Upper lobe of right lung (tissue), 1 donor: Measurements from ENCODE around the gene AP3S2. TPM values are rescaled to one million over a fixed set of nuclear protein-coding genes. Genes with fewer than 3 reads are reported as not detected.

Experiments
- ATAC-seq: fragments of 200-7000 bp; cut with Tn5 transposase; one replicate; pipeline ENCODE4 v1.9.1; 2020; ENCODE audit warnings: mild to moderate bottlenecking, moderate library complexity
- DNase-seq: peaks from one replicate; pipeline ENCODE4 v3.0.0-alpha.2; 2020
- H3K27ac ChIP-seq: fragments of 200-600 bp; one replicate; pipeline ENCODE4 v1.8.0; 2022
- H3K27me3 ChIP-seq: fragments of 200-600 bp; one replicate; pipeline ENCODE4 v1.8.0; 2022; ENCODE audit warnings: mild to moderate bottlenecking
- H3K36me3 ChIP-seq: fragments of 200-600 bp; one replicate; pipeline ENCODE4 v1.8.0; 2022
- H3K4me1 ChIP-seq: fragments of 200-600 bp; one replicate; pipeline ENCODE4 v1.8.0; 2022
- H3K4me3 ChIP-seq: fragments of 200-600 bp; one replicate; pipeline ENCODE4 v1.8.0; 2022; ENCODE audit warnings: mild to moderate bottlenecking
- H3K9me3 ChIP-seq: fragments of 200-600 bp; one replicate; pipeline ENCODE4 v1.8.0; 2022
- CTCF ChIP-seq: fragments of 200-600 bp; IDR thresholded peaks from one replicate; pipeline ENCODE4 v1.8.0; 2022; ENCODE audit warnings: antibody characterized with exemption
- intact Hi-C: fragments of 100-400 bp; cut with DNase I; formaldehyde crosslinking; loops from one replicate; pipeline ENCODE4 v1.11.0; 2022
- total RNA-seq: library from RNA; stranded (reverse); fragmentation: NEBNext Ultra II Directional; extraction: Animal tissue kit (Norgen Biotek cat#: 25700); gene quantifications from one replicate; pipeline ENCODE4 v1.2.1, GENCODE V29; 2021
- donor health status: DM: no; HTN: yes; CAD: no; lungs with severe emphysema.

Gene AP3S2
- total RNA-seq, 1 donor from 2014 or later, result 32.1 TPM

DNA sequence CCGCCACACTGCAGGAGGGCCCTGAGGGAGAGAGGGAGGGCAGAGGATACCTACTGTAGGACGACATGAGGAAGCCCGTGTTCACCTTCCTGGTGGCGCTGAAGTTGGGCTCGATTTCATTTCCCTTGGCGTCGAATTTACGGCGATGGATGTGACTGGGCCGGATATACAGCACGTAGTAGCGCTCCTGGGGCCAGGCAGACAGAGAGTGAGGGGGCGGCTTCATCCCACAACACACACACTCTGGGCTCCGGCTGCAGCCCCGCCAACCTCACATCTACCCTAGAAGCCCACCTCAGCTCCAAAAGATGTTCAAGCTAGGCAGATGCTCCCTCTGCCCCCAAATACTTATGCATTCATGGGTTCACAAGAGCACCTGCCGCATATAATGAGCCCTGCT is 14.4 kb upstream of the AP3S2 start:
- peaks cover 17% of the 10 kb centered on the region for H3K4me1 ChIP-seq
- intact Hi-C loops, result no loop called here
- no peaks in the 10 kb centered on the region for H3K27me3 ChIP-seq
- no peak overlapping the region for H3K27ac ChIP-seq
- H3K9me3 ChIP-seq, result no peaks in the 10 kb centered on the region
- DNase-seq, result no peak
- TF ChIP-seq CTCF, result no peak
- H3K36me3 ChIP-seq, result peaks cover 29% of the 10 kb centered on the region
- H3K4me3 ChIP-seq, result no peak overlapping the region
- ATAC-seq, result no peak

DNA sequence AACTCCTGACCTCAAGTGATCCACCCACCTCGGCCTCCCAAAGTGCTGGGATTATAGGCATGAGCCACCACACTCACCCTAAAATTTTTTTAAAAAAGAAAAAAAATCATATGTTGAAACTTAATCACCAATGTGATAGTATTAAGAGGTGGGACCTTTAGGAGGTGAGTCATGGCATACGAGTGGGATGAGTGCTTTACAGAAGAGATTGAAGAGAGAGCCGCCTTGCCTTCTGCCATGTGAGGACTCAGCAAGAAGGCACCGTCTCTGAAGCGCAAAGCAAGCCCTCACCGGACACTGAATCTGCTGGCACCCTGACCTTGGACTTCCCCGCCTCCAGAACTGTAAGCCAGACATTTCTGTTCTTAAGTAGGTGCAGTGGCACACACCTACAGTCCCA is 13.5 kb upstream of the AP3S2 start:
- Histone ChIP-seq H3K36me3 (peaks cover 38% of the 10 kb centered on the region), H3K27ac (no peak overlapping the region), H3K4me1 (peaks cover 13% of the 10 kb centered on the region), H3K9me3 (no peaks in the 10 kb centered on the region), H3K27me3 (no peaks in the 10 kb centered on the region), H3K4me3 (no peak overlapping the region)
- intact Hi-C loops, result no loop called here
- DNase-seq (no peak), ATAC-seq (no peak)
- TF ChIP-seq CTCF, result no peak

GRCh38 chr15:89905846-89906378 is 12.1 kb upstream of the AP3S2 start:
- no peak for TF ChIP-seq CTCF
- intact Hi-C loops, result no loop called here
- no peak for DNase-seq

GRCh38 chr15:89904519-89904918 is 10.7 kb upstream of the AP3S2 start:
- TF ChIP-seq CTCF, result no peak
- ATAC-seq, result peak; percentile 83
- Histone ChIP-seq H3K27me3 (no peaks in the 10 kb centered on the region), H3K4me1 (no peaks in the 10 kb centered on the region), H3K4me3 (no peak overlapping the region), H3K36me3 (peaks cover 57% of the 10 kb centered on the region), H3K27ac (no peak overlapping the region), H3K9me3 (no peaks in the 10 kb centered on the region)
- intact Hi-C loops, result no loop called here
- peak; percentile 80 for DNase-seq

More at GRCh38 chr15:89905846-89906378, 12.1 kb upstream of the AP3S2 start:
- no peak overlapping the region for H3K4me3 ChIP-seq
- H3K4me1 ChIP-seq, result peaks cover 3% of the 10 kb centered on the region
- no peaks in the 10 kb centered on the region for H3K27me3 ChIP-seq
- H3K9me3 ChIP-seq, result no peaks in the 10 kb centered on the region
- ATAC-seq, result no peak
- no peak overlapping the region for H3K27ac ChIP-seq
- peaks cover 49% of the 10 kb centered on the region for H3K36me3 ChIP-seq

DNA sequence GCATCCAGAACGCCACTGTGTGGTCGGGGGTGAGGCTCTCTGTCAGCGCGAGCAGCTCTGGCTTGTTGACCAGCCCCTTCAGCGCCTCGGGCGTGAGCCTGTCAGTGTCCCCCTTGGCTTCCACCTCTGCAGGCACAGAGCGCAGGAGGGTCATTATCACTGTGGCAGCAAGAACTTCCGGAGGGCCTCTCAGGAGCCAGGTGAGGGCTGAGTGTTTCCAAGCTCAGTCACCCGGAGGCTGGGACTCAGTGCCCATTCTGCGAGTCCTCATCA is 10.0 kb upstream of the AP3S2 start:
- Histone ChIP-seq H3K9me3 (no peaks in the 10 kb centered on the region), H3K36me3 (peaks cover 57% of the 10 kb centered on the region), H3K4me1 (no peaks in the 10 kb centered on the region), H3K4me3 (no peak overlapping the region), H3K27ac (no peak overlapping the region), H3K27me3 (no peaks in the 10 kb centered on the region)
- ATAC-seq, result no peak
- DNase-seq, result no peak
- intact Hi-C loops, result no loop called here
- TF ChIP-seq CTCF, result no peak
